Stimulated activated CD4-positive, alpha-beta T cell treated with anti-CD3 and anti-CD28 coated beads, Interleukin-15, amount 100 ng/mL, for 1 hour (primary cell): Measurements from ENCODE around the gene CRYBG3.
"Not testable (repeated sequence)": the region's sequence is repeated elsewhere in the genome, so short reads cannot be mapped to it uniquely, and the experiment has no call there.

Experiments
- DNase-seq, 2 donors: peaks; one replicate each; pipeline ENCODE4 v3.0.0-alpha.2; 2020; ENCODE audit warnings: low read depth in 1 of 2, low spot score in 1 of 2

The CRYBG3 gene

GRCh38 chr3:97896129-97896528 is 74.3 kb downstream of the CRYBG3 start:
- DNase-seq = no peak

DNA sequence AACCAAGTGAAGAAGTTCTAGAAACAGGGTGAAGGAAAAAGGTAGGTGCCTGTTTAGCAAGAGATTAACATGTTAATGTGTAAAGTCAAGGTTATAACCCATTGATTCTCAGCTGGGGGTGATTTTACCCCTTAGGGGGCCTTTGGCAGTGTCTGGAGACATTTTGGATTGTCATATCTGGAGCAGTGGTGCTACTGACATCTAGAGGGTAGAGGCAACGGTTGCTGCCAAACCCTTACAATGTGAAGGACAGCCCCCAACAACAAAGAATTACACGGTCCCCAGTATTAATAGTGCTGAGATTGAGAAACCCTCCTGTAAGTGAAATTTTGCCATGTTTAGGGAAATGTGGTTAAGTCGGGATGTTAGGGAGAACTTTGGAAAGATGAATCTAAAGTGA is 74.7 kb downstream of the CRYBG3 start:
- no peak for DNase-seq

DNA sequence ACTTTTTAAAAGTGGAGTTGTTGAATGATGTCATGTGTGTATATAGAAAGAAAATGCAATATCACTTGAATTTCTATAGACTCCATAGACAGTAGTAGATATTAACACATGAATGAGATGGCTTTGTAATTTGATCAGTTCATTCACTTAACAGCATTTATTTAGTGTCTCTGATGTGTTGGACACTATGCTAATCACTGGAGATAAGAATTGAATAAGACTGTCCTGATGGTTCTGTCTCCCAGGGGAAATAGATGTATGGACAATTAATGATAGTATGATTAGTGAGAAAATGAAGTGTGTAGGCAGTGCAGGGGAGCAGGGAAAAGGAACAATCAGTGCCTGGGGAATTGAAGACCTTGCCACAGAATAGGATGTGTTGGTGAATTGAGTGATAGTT is 77.5 kb downstream of the CRYBG3 start:
- no peak for DNase-seq

GRCh38 chr3:97901313-97902248 is 79.8 kb downstream of the CRYBG3 start:
- DNase-seq = no peak

DNA sequence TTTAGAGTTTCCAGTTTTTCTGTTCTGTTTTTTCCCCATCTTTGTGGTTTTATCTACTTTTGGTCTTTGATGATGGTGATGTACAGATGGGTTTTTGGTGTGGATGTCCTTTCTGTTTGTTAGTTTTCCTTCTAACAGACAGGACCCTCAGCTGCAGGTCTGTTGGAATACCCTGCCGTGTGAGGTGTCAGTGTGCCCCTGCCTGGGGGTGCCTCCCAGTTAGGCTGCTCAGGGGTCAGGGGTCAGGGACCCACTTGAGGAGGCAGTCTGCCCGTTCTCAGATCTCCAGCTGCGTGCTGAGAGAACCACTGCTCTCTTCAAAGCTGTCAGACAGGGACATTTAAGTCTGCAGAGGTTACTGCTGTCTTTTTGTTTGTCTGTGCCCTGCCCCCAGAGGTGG is 88.0 kb downstream of the CRYBG3 start:
- not testable (repeated sequence) for DNase-seq

DNA sequence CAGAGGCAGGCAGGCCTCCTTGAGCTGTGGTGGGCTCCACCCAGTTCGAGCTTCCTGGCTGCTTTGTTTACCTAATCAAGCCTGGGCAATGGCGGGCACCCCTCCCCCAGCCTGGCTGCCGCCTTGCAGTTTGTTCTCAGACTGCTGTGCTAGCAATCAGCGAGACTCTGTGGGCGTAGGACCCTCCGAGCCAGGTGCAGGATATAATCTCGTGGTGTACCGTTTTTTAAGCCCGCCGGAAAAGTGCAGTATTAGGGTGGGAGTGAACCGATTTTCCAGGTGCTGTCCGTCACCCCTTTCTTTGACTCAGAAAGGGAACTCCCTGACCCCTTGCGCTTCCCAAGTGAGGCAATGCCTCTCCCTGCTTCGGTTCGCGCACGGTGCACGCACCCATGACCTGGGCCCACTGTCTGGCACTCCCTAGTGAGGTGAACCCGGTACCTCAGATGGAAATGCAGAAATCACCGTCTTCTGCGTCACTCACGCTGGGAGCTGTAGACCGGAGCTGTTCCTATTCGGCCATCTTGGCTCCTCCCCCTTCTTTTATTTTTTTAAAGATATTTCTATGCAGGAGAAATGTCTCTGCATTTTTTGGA is 88.5 kb downstream of the CRYBG3 start:
- DNase-seq = not testable (repeated sequence)

GRCh38 chr3:97910931-97911351 is 89.1 kb downstream of the CRYBG3 start:
- no peak for DNase-seq

DNA sequence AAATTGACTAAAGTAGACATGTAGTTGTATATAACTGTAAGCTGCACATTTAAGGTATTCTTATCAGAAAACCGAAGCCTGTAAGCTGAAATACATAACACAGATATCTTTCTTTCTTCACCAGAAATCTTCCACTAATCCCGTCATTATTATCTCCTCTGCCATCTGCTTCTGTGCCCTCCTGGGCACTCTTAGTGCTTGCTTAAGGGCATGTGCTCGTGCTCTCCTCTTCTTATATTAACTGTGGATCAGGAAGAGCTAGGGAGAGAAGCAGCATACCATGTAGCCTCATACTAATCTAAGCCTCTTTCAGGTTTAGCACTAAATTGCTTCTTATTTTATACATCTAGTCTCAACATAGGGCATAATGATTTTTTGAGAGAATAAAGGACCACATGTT is 89.6 kb downstream of the CRYBG3 start:
- DNase-seq = no peak

- no peak for DNase-seq
Observed at GRCh38 chr3:97914388-97914787, 92.6 kb downstream of the CRYBG3 start.

- DNase-seq = no peak
Observed at GRCh38 chr3:97916576-97916975, 94.8 kb downstream of the CRYBG3 start.

DNA sequence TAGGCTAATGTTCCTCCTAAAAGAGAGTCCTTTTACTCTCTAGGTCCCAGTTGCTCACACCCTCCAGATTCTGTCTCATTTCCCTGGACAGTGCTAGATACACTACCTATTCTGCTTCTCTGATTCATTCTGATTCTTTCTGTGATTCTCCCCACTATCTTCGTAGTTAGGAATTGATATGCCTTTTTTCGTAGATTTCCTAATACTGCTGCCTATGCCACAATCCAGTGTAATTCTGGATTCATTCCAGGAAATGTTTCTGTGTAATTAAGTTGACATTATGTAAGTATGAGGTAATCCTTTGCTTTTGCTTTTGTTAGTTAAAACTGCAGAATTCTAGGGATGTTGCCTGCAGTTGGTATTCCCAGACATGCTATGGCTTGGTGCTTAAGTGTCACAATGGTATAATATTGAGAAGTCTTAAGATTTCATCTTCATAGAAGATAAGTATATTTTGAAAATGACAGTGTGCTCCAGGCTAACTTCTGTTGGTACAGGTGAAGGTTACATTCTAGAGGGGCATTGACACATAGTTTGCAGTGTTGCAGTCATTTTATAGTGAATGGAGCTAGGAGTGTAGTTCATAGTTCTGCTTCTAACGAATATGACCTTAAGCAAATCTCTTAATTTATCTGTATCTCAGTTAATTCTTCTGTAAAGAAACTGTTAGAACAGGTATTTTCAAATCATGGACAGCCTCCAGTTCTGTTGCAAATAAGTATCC is 96.2 kb downstream of the CRYBG3 start:
- no peak for DNase-seq

GRCh38 chr3:97927704-97928103 is 105.9 kb downstream of the CRYBG3 start:
- no peak for DNase-seq

DNA sequence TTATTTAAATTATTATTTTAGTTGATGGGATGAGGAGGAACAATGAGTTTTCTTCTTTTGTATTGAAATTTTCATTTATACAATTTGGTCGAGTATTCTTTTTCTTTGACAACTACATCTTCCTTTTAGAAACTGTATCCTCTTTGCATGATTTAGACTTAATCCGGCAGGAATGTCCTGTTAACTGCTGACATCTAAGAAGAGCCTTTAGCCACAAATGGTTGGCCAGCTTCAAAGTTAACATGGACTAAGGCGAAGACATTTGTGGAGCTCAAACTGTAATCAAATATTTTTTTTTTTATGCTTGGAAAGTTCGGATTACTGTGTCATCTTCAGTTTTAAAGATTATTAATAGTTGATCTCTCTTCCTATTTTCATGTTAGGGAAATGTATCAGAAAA is 107.2 kb downstream of the CRYBG3 start:
- DNase-seq = no peak

DNA sequence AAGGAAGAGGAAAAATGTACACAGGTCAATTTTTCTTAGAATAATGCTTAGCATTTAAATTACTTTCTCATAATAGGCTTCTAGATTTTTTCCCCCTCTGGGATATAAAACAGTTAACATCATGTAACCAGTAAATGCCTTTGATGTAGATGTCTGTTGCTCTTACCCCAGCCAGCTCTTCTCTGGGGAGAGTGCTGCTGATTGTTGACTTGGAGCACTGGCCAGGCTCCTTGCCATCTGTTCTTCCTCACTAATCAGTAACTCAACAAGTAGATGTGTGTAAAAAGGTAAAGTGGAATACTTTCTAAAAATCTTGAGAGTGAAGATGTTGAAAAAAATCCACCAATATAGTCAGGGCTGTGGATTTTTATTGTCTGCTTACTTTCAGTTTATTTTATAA is 108.2 kb downstream of the CRYBG3 start:
- DNase-seq = no peak

GRCh38 chr3:97931218-97931617 is 109.4 kb downstream of the CRYBG3 start:
- no peak for DNase-seq

DNA sequence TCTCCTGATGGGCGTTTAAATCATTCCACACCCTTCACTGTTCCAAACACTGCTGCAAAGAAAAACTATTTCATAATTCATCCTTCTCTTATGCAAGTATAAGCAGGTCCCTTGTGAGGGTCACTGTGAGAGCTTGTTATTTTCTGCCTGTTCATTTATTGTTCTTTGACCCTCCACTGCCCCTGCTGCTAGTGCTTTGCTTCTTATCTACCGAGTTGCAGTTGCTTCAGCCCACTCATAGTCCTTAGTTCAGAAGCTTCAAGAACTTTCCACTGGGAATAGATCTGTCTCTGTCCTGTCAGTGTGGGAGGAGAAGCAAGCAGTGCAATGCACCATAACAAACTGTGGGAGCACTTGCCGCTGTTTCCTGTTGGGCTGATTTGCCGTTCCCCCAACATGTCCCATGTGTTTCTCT is 110.6 kb downstream of the CRYBG3 start:
- no peak for DNase-seq

DNA sequence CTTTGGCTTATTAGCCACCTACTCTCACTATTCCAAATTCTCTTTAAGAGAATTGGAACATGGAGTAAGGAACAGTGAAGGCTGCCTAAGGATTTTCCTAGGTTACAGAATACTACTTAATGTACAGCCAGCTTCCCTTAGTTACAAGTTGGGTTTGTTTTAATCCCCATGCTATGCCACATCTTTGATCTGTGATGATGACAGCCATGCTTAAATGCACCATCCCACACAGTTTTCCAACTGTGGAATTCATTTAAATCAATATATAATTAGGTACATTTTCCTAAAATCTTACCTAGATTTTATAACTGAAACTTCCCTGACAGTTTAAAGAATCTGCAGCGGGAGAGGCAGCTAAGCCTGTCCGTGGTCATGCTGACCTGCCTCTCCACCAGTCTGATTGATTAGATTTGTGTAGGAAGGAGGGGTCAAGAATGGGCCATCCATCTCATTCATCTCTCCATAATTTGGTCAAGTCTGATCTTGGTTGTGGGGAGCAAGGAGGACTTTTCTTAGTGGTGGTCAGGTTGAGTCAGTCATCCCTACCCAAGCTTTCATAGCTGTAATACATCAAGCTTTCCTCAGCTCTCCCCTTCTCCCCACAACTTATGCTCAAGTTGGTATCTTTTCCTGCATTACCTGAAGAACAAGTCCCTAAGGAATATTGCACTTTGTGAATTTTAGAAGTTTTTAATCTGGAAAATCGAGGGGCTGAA is 113.3 kb downstream of the CRYBG3 start:
- no peak for DNase-seq

DNA sequence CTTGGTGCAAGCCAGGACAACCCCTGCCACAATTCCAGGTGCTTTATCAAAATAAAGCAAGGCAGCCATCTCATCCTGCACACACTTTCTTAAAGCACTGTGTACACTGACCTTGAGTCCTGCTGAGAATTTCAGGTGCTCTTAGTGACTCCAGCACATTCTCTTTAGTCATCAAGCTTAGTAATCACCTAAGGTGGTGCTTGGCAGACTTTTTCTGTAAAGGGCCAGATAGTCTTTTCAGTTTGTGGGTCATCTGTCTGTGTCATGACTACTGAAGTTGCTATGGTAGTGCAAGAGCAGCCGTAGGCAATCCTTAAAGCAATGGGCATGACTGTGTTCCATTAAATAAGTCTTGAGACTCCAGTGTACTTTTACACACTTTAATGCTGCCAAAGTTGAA is 114.0 kb downstream of the CRYBG3 start:
- no peak for DNase-seq

DNA sequence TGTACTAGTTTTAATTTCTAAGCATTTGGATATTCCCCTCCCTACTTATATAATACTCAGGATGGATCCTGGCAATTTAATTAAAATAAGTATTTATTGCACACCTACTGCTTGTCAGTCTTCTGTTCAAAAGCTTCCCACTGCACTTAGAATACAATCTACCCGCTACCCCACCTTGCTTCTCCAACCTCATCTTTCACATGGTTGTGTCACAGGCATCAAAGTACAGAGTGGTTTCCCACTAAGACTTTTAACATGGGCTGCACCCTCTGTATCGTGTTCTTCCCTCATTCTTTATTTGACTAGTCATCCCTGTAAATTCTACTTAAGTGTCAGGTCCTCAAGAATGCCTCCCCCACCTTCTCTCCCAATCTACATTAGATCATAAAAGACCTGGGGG is 115.4 kb downstream of the CRYBG3 start:
- DNase-seq = no peak

GRCh38 chr3:97938444-97938843 is 116.6 kb downstream of the CRYBG3 start:
- no peak for DNase-seq

DNA sequence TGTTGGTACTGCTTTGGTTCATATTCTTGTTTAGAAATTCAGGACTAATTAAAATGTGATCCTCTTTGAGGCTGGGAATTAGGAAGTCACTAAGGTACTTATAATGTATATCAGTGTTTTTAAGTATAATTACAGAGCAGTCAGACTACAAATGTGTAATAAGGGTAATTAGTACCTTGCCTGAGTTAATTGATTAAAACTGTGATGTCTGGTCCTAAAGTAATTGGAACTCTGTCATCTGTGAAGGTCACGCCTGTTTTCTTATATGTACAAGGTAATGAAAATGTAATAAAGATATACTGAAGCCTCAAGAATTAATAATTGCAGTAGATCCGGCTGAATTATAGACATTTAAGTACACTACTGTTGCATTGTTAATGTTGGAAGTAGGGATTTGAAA is 117.6 kb downstream of the CRYBG3 start:
- DNase-seq = no peak
